ENCODE results near the gene LTBP1. TPM values are rescaled to one million over a fixed set of nuclear protein-coding genes. Genes with fewer than 3 reads are reported as not detected.

LTBP1 gene
- total and polyA plus RNA-seq, 10 of the 15 experiments (the other 5 are each of a cell fraction or from before 2014, with no cell fraction given), result 0.01 to 0.28 (median 0.12) TPM; not detected in 2

DNA sequence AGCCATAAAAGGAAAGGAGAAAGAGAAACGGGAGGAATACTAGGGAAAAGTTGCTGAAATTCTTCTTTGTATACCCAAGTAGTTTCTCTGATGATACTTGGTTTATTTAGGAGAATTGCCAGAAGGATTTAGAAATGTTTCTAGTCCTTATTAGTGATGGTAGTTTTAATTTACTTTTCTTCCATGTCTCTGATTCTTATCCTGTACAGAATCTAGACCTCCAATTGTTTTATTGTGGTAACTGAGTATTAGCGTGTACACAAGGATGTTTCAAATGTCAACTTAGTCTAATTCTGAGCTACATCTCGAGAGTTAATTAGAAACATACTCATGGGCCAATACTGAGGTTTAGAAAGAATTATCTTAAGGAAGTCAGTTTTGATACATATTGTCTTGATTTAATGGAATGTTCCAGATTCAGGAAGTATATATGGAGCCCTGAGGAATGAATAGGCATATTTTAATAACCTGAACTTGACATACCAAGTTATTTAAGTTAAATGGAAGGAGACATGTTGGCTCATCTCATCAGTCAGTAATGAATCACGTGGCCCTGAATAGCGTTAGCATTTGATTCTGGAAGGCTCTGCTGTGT lies 219.6 kb downstream of the LTBP1 start:
- Histone ChIP-seq H4K20me1 (ENCODE audit: control insufficient read depth, insufficient read depth) (no peaks in the 10 kb centered on the region), H3K4me1 (ENCODE audit: control insufficient read depth, insufficient read depth, low read length) (no peaks in the 10 kb centered on the region), H3K9ac (ENCODE audit: control insufficient read depth, insufficient read depth, low read length) (no peak overlapping the region), H3K4me3 (no peak overlapping the region), H3K79me2 (ENCODE audit: control insufficient read depth, insufficient read depth, low read length) (no peaks in the 10 kb centered on the region), H3K4me2 (ENCODE audit: control insufficient read depth, insufficient read depth) (no peak overlapping the region), H3K36me3 (ENCODE audit: control insufficient read depth in 2 of 2, insufficient read depth in 2 of 2, low read length in 1 of 2) (no peaks in the 10 kb centered on the region), H3K27me3 (replicated peaks in 1 of 2; ENCODE audit: control insufficient read depth in 2 of 2, insufficient read depth in 2 of 2, low read length in 1 of 2) (no peaks in the 10 kb centered on the region), H3K9me3 (replicated peaks; ENCODE audit: control insufficient read depth, insufficient read depth, low read length) (no peaks in the 10 kb centered on the region), H2AFZ (ENCODE audit: control insufficient read depth, low read depth, low read length) (no peak overlapping the region), H3K27ac (ENCODE audit: control insufficient read depth, insufficient read depth) (no peak overlapping the region)
- FAIRE-seq, result no peak
- TF ChIP-seq, protein P1, sequence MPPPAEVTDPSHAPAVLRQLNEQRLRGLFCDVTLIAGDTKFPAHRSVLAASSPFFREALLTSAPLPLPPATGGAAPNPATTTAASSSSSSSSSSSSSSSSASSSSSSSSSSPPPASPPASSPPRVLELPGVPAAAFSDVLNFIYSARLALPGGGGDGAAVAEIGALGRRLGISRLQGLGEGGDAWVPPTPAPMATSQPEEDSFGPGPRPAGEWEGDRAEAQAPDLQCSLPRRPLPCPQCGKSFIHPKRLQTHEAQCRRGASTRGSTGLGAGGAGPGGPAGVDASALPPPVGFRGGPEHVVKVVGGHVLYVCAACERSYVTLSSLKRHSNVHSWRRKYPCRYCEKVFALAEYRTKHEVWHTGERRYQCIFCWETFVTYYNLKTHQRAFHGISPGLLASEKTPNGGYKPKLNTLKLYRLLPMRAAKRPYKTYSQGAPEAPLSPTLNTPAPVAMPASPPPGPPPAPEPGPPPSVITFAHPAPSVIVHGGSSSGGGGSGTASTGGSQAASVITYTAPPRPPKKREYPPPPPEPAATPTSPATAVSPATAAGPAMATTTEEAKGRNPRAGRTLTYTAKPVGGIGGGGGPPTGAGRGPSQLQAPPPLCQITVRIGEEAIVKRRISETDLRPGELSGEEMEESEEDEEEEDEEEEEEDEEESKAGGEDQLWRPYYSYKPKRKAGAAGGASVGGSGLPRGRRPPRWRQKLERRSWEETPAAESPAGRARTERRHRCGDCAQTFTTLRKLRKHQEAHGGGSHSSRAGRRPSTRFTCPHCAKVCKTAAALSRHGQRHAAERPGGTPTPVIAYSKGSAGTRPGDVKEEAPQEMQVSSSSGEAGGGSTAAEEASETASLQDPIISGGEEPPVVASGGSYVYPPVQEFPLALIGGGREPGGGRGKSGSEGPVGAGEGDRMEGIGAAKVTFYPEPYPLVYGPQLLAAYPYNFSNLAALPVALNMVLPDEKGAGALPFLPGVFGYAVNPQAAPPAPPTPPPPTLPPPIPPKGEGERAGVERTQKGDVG (CRISPR knock-in tag; IDR thresholded peaks at IDR 0.05), result no peak
- TF ChIP-seq BCL11A (IDR thresholded peaks at IDR 0.05; ENCODE audit: low read depth, low read length) (no peak), PML (IDR thresholded peaks at IDR 0.05; ENCODE audit: low read length) (no peak), PRDM15 (CRISPR knock-in tag; IDR thresholded peaks at IDR 0.05) (no peak), CHD4 (IDR thresholded peaks at IDR 0.05) (no peak), BMI1 (IDR thresholded peaks at IDR 0.05; ENCODE audit: borderline replicate concordance) (no peak), BRCA1 (IDR thresholded peaks at IDR 0.05; ENCODE audit: low read depth, low read length) (no peak), DPF2 (IDR thresholded peaks at IDR 0.05) (no peak), ZNF24 (IDR thresholded peaks at IDR 0.05) (no peak)
- BruUV-seq (replicated peaks), result no TSS peak
- intact Hi-C loops (cut with micrococcal nuclease; ENCODE audit: unreplicated experiment) (no loop called here), in situ Hi-C loops (cut with MboI) (no loop called here)
- CTCF ChIA-PET, result no interaction called here
- SMC1A ChIA-PET (ENCODE audit: uncharacterized antibody, unreplicated experiment), result interaction anchor here (0.5 kb wide), 1 partner anchor 196 kb away, joined by 3 read pairs; no protein-coding TSS in a partner anchor
- no peak for DNase-seq (ENCODE audit: low read depth, low spot score)
- RAD21 ChIA-PET (ENCODE audit: unreplicated experiment), result no interaction called here
- POLR2A ChIA-PET, result no interaction called here
- no peak for ATAC-seq
- WGBS (ENCODE audit: insufficient coverage, insufficient replicate concordance, low lambda C conversion rate, missing lambda C conversion rate), result 9% methylated on average over 5 of the region's 5 CpGs

All from GM12878 (cell line).